K562 (cell line): ENCODE results near the gene LPAR5. TPM values are rescaled to one million over a fixed set of nuclear protein-coding genes. Genes with fewer than 3 reads are reported as not detected.

Source experiments
- ATAC-seq: fragments of 200-7000 bp; cut with Tn5 transposase; 3 replicates; pipeline ENCODE4 v1.9.1; 2020; ENCODE audit warnings: moderate library complexity
- BruUV-seq: library from RNA; stranded (reverse); fragments of 400-500 nt; replicated peaks from 2 replicates; lab custom pipeline; 2021; lab: Mats Ljungman, UMichigan
- CTCF ChIA-PET: fragments of 300-600 bp; formaldehyde crosslinking; extraction: SDS; loops from one replicate; lab custom pipeline; 2021; ENCODE audit warnings: low intra/inter-chr PET ratio; lab: Yijun Ruan, JAX
- POLR2A ChIA-PET: fragments of 300-600, 350-650 bp; sonication (Branson Sonifier 250); formaldehyde crosslinking; extraction: SDS; loops from one replicate; lab custom pipeline; 2021; ENCODE audit warnings: antibody characterized with exemption, inconsistent platforms; lab: Yijun Ruan, JAX
- DNase-seq, 4 experiments: peaks; one replicate each; pipeline versions ENCODE4 v3.0.0 to v3.0.0-alpha.2; 2011 to 2018; ENCODE audit warnings: low spot score in 3 of 4, mixed read lengths in 3 of 4; ENCODE audit errors: extremely low read depth in 1 of 4
- FAIRE-seq: peaks from 2 replicates; lab custom pipeline; 2011; peaks lifted over from hg19 to GRCh38; lab: Jason Lieb, UNC
- H2AFZ ChIP-seq: 2 replicates; pipeline ENCODE4 v1.6.0; 2011; ENCODE audit warnings: low read depth, low read length, control low read depth, inconsistent platforms
- H3K27ac ChIP-seq: fragments of 200-600 bp; 3 replicates; pipeline ENCODE4 v1.8.0; 2011; ENCODE audit warnings: low read depth, mild to moderate bottlenecking, control low read depth, inconsistent platforms, low read length, moderate library complexity, mixed read lengths; ENCODE audit errors: extremely low read depth
- H3K27me3 ChIP-seq, 2 experiments: fragments of 300-600 bp in 1 of 2; 2 replicates in 1 of 2; 3 replicates in 1 of 2; pipeline versions ENCODE4 v1.6.0 to v1.8.0; 2011; ENCODE audit warnings: inconsistent platforms in 2 of 2, low read length in 2 of 2, mild to moderate bottlenecking in 1 of 2, mixed read lengths in 1 of 2, moderate library complexity in 1 of 2; ENCODE audit not compliant: control insufficient read depth in 2 of 2, insufficient read depth in 2 of 2
- H3K36me3 ChIP-seq: fragments of 300-600 bp; 3 replicates; pipeline ENCODE4 v1.8.0; 2011; ENCODE audit warnings: mild to moderate bottlenecking, low read length, inconsistent platforms; ENCODE audit not compliant: control insufficient read depth, insufficient read depth
- H3K4me1 ChIP-seq, 2 experiments: fragments of 200-600 bp in 1 of 2; replicated peaks in 1 of 2; 2 replicates in 1 of 2; 3 replicates in 1 of 2; pipeline versions ENCODE4 v1.5.1 to v1.8.0; 2011; ENCODE audit warnings: inconsistent platforms in 2 of 2, low read length in 2 of 2, mild to moderate bottlenecking in 1 of 2, mixed read lengths in 1 of 2, moderate library complexity in 1 of 2; ENCODE audit not compliant: control insufficient read depth in 2 of 2, insufficient read depth in 2 of 2
- H3K4me2 ChIP-seq: 2 replicates; pipeline ENCODE4 v1.6.1; 2011; ENCODE audit warnings: low read length, control low read depth, inconsistent platforms, mixed read lengths; ENCODE audit not compliant: insufficient read depth
- H3K4me3 ChIP-seq: fragments of 200-600 bp; sonication (generic), shearing (Covaris generic); 2 replicates; pipeline ENCODE4 v1.5.1; 2016; ENCODE audit warnings: control low read depth, inconsistent platforms
- H3K79me2 ChIP-seq: fragments of 200-600 bp; 3 replicates; pipeline ENCODE4 v1.8.0; 2011; ENCODE audit warnings: low read length, inconsistent platforms; ENCODE audit not compliant: control insufficient read depth, insufficient read depth
- H3K9ac ChIP-seq, 2 experiments: 2 replicates each; pipeline versions ENCODE4 v1.6.0 to v1.6.1; 2011; ENCODE audit warnings: low read depth in 2 of 2, low read length in 2 of 2, control low read depth in 1 of 2, inconsistent platforms in 1 of 2, mild to moderate bottlenecking in 1 of 2, mixed read lengths in 1 of 2; ENCODE audit not compliant: insufficient read depth in 1 of 2
- H3K9me1 ChIP-seq: one replicate; pipeline ENCODE4 v1.6.0; 2011; ENCODE audit warnings: inconsistent platforms, mild to moderate bottlenecking, low read length, moderate library complexity; ENCODE audit not compliant: control insufficient read depth, insufficient read depth
- H3K9me3 ChIP-seq: replicated peaks from 2 replicates; pipeline ENCODE4 v1.5.1; 2011; ENCODE audit warnings: low read depth, low read length, inconsistent platforms; ENCODE audit not compliant: control insufficient read depth, insufficient read depth
- H4K20me1 ChIP-seq: replicated peaks from 2 replicates; pipeline ENCODE4 v1.6.1; 2011; ENCODE audit warnings: low read length, inconsistent platforms, mixed read lengths; ENCODE audit not compliant: control insufficient read depth, insufficient read depth
- C11orf30 ChIP-seq: fragments of 450-650 bp; IDR thresholded peaks from 2 replicates; pipeline ENCODE4 v1.6.1; 2016; ENCODE audit warnings: low read depth, mild to moderate bottlenecking
- EHMT2 ChIP-seq: fragments of 450-650 bp; IDR thresholded peaks from 2 replicates; pipeline ENCODE4 v1.6.1; 2018; ENCODE audit warnings: antibody characterized with exemption
- FOXK2 ChIP-seq, 2 experiments: fragments of 450-650 bp; IDR thresholded peaks in 1 of 2; conservative IDR thresholded peaks in 1 of 2; 2 replicates each; pipeline ENCODE4 v1.6.1; 2016; ENCODE audit warnings: low read depth in 2 of 2, mild to moderate bottlenecking in 1 of 2
- HMG20A ChIP-seq: fragments of 450-650 bp; formaldehyde crosslinking; conservative IDR thresholded peaks from 2 replicates; pipeline ENCODE4 v1.4.0; 2020; ENCODE audit warnings: mild to moderate bottlenecking, mixed read lengths
- NRF1 ChIP-seq, 2 experiments: fragments of 450-650 bp; IDR thresholded peaks in 1 of 2; conservative IDR thresholded peaks in 1 of 2; 2 replicates each; pipeline ENCODE4 v1.6.1; 2014; ENCODE audit warnings: mild to moderate bottlenecking in 2 of 2
- SMARCA5 ChIP-seq: fragments of 450-650 bp; IDR thresholded peaks from 2 replicates; pipeline ENCODE4 v1.6.1; 2016
- TCF7 ChIP-seq: sonication (generic); IDR thresholded peaks from 2 replicates; pipeline ENCODE4 v1.6.1; 2016; ENCODE audit warnings: antibody characterized with exemption, borderline replicate concordance
- ZNF140 ChIP-seq: fragments of 250-450 bp; sonication (Bioruptor Pico); IDR thresholded peaks from 2 replicates; pipeline ENCODE4 v1.8.0; 2021; ENCODE audit warnings: moderate library complexity, mild to moderate bottlenecking, inconsistent platforms
- ZNF316 ChIP-seq: fragments of 450-650 bp; IDR thresholded peaks from 2 replicates; pipeline ENCODE4 v1.6.1; 2016
- ZNF445 ChIP-seq: fragments of 250-450 bp; sonication (Bioruptor Pico); IDR thresholded peaks from 2 replicates; pipeline ENCODE4 v1.4.0; 2020; ENCODE audit warnings: low read depth, mild to moderate bottlenecking, moderate library complexity
- ZNF780A ChIP-seq: fragments of 250-450 bp; sonication (Bioruptor Pico); IDR thresholded peaks from 2 replicates; pipeline ENCODE4 v1.5.0; 2021; ENCODE audit warnings: mild to moderate bottlenecking
- WGBS: fragments of 100-300 bp; shearing (Covaris generic); methylation state at CpG from one replicate; pipeline ENCODE4 v1.1.6; 2016; ENCODE audit warnings: low coverage, mixed read lengths; ENCODE audit not compliant: insufficient coverage; ENCODE audit errors: missing lambda C conversion rate; 5-methylcytosine and 5-hydroxymethylcytosine counted together
- in situ Hi-C: fragments of 300-500 bp; cut with MboI; formaldehyde crosslinking; loops from 4 replicates; pipeline ENCODE4 v1.15.0; 2018; ENCODE audit warnings: inconsistent platforms, mixed read lengths
- intact Hi-C: fragments of 100-400 bp; cut with micrococcal nuclease; formaldehyde crosslinking; loops from 2 replicates; pipeline ENCODE4 v1.14.2; 2022
- polyA plus RNA-seq, 8 experiments: library from polyadenylated mRNA; depleted of rRNA in 4 of 8; stranded (reverse) in 5 of 8; unstranded in 3 of 8; fragments of >200 nt; fragmentation: Nextera tagmentation in 2 of 8; fragmentation: Illumina TruSeq in 1 of 8; extraction: Ambion mirVana in 2 of 8; extraction: Trizol in 1 of 8; gene quantifications; 2 replicates each; pipeline versions ENCODE4 v1.2.1 to v1.2.3, GENCODE V29; 2011 to 2014; ENCODE audit warnings: inconsistent platforms in 1 of 8, missing spikeins in 1 of 8
- total RNA-seq, 7 experiments: library from RNA; depleted of rRNA in 6 of 7; stranded (reverse); fragments of >200 nt in 6 of 7; fragmentation: Illumina TruSeq in 2 of 7; extraction: Trizol in 2 of 7; gene quantifications; 2 replicates each; pipeline versions ENCODE4 v1.2.1 to v1.2.3, GENCODE V29; 2011 to 2021; ENCODE audit warnings: low replicate concordance in 1 of 7

The LPAR5 gene
- total and polyA plus RNA-seq, 9 of the 15 experiments (the other 6 are each of a cell fraction or from before 2014, with no cell fraction given), result 1.3 to 11.7 (median 3.6) TPM

DNA sequence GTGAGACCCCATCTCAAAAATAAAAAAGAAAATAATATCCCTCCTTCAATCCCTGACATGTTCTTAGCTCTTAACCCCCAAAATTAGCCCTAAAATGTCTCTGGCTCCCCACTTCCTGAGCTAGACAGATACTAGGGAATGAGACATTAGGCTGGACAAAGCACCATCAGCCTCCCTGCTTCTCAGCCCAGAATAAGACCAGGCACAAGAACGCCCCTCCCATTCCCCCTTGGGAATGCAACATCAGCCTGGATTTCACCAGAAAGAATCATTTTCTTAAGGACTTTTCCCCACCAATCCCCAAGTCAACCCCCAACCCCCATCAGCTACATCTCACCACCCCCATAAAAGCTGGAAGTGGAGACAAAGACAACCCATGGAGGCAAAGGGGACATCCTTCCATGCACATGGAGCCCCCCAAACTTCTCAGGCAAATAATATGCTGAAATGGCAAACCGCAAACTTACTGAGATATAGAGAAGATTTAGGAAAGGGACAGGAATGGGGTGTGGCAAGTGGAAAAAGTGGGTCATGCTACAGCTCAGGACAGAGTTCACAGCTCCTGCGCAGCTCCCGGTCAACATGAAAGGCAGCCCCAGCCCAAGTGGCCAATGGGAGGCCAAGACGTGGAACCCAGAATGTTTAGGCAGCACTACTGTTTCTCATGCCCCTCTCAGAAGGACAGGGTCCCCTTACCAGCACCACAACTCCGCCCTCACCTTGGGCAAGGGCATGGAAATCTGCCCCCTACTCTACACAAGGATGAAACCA lies 31.3 kb downstream of the LPAR5 start:
- BruUV-seq, result no TSS peak
- H2AFZ ChIP-seq, result no peak overlapping the region
- peak overlapping the region; percentile 78 for H3K4me2 ChIP-seq
- TF ChIP-seq HMG20A (CRISPR knock-in tag) (no peak), NRF1 (conservative IDR thresholded peaks at IDR 0.05 in 1 of 2, IDR thresholded peaks at IDR 0.05 in 1 of 2) (peak; percentile 67 to 78), ZNF445 (CRISPR knock-in tag) (no peak), SMARCA5 (no peak), TCF7 (no peak), C11orf30 (peak; percentile 17; the same call in 1 of the 2 replicates), ZNF316 (0 out of 2 replicates have a peak, but pooled peaks have one; percentile 21), EHMT2 (no peak), ZNF780A (no peak), FOXK2 (conservative IDR thresholded peaks at IDR 0.05 in 1 of 2, IDR thresholded peaks at IDR 0.05 in 1 of 2; ENCODE audit: low read depth in 2 of 2) (0 out of 4 replicates have a peak, but pooled peaks of 1 of the 2 experiments have one; percentile 15), ZNF140 (no peak)
- peaks cover 77% of the 10 kb centered on the region for H3K79me2 ChIP-seq
- 39% methylated on average over 6 of the region's 6 CpGs for WGBS
- no peaks in the 10 kb centered on the region for H3K9me3 ChIP-seq
- FAIRE-seq, result no peak
- H3K27ac ChIP-seq, result peak overlapping the region; percentile 57; the same call in 1 of the 3 replicates
- peaks cover 30% of the 10 kb centered on the region for H4K20me1 ChIP-seq
- intact Hi-C loops, result loop anchor here (1.0 kb wide), 1 partner anchor 9 kb away; no protein-coding TSS in a partner anchor
- H3K9ac ChIP-seq, result peak overlapping the region; percentile 70 to 80
- no peaks in the 10 kb centered on the region for H3K9me1 ChIP-seq
- CTCF ChIA-PET, result no interaction called here
- no peaks in the 10 kb centered on the region for H3K27me3 ChIP-seq
- POLR2A ChIA-PET, result interaction anchor here (0.7 to 1.4 kb wide), 6 partner anchors 8 to 44 kb away, joined by 3 to 4 read pairs (median 4); no protein-coding TSS in a partner anchor
- no peak for ATAC-seq
- H3K4me3 ChIP-seq, result peak overlapping the region; percentile 87
- in situ Hi-C loops, result no loop called here
- peak in 1 of 4 experiments; percentile 14 for DNase-seq
- H3K36me3 ChIP-seq, result peaks cover 67% of the 10 kb centered on the region
- H3K4me1 ChIP-seq, result peaks cover 23 to 34% of the 10 kb centered on the region in 2 experiments; a peak in 4 of 5 replicates
